ENCODE measurements around the gene COX4I2.
"Not testable (repeated sequence)": the region's sequence is repeated elsewhere in the genome, so short reads cannot be mapped to it uniquely, and the experiment has no call there.

Gene COX4I2

DNA sequence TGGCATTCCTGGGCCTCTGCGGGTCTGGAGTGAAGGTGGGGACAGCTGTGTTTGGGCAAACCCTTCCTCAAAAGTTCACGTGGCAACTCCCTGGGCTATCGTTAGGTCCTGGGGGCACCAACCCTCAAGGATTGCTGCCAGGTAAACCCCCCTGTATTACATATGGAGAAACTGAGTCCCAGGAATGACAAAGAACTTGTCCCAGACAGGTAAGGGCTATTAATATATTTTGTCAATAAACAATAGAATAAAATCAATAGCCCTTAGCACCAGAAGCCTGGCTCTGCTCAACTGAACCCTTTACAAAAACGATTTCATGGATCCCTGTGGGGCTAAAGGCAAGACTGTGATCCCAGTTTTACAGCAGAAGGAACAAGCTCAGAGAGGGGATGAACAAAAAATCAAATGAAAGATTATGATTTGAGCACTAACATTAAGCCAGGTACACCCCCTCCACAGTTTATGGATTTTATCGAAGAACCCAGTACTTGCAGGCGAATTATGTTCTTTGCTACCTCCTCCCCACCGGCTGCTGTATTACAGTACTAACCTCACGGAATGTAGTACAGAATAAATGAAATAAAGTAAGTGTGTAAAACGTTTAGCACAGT lies 30.0 kb upstream of the COX4I2 start:
- no peak for DNase-seq (ENCODE audit: low read depth)

DNA sequence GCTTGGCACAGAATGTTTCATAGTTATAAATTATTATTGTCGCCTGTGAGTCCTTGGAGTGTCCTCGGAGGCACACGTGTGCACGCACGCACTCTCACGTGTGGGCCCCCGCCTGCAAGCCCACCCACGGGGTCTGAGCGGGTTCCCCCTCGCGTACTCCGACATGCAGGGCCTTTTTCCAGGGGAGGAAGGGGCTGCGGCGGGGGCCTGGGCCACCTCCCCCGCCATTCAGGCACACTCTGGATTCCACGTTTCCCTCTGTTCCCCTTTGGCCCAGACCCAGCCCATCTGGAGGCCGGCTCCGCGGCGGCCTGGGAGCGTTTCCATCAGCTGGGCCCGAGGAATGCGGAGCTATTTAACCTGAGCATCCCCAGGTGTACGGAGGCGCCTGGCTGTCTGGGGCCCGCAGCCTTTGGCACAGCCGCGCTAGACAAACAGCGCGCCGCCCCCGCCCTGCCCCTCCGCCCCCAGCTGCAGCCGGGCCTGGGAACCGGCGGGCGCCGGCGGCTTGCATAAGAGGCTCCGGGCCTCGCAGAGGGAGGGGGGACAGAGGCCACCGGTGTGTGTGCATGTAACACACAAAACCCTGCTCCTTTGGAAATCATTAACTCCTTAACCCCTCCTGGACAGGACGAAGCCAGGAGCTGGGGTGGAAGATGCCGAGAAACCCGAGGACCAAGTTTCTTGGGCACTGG lies 29.3 kb upstream of the COX4I2 start:
- no peak for DNase-seq (ENCODE audit: low read depth)

- DNase-seq (ENCODE audit: low read depth) = not testable (repeated sequence)
Observed at GRCh38 chr20:31612271-31612640, 25.5 kb upstream of the COX4I2 start.

- no peak for DNase-seq (ENCODE audit: low read depth)
Observed at GRCh38 chr20:31615416-31615815, 22.3 kb upstream of the COX4I2 start.

DNA sequence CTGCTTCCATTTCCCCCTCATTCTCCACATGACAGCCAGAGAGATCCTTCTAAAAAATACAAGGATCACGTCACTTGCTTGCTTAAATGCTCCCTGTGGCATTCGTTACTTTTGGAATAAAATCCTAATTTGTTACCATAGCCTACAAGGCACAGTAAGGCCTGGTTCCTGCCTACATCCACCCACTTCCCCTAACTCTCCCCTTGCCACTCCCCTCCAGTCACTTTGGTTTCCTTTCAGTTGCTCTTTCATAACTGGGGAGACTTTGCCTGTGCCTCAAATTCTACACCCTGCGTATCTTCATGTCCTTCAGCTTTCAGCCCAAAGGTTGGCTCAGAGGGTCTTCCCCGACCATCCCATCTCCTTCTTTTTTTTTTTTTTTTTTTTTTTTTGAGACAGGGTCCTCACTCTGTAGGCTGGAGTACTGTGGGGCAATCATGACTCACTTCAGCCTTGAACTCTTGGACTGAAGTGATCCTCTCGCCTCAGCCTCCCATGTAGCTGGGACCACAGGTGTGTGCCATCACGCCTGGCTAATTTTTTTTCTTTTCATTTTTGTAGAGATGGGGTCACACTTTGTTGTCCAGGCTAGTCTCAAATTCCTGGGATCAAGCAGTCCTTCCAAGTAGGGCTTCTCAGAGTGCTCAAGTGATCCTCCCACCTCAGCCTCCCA lies 20.1 kb upstream of the COX4I2 start:
- DNase-seq (ENCODE audit: low read depth) = no peak

DNA sequence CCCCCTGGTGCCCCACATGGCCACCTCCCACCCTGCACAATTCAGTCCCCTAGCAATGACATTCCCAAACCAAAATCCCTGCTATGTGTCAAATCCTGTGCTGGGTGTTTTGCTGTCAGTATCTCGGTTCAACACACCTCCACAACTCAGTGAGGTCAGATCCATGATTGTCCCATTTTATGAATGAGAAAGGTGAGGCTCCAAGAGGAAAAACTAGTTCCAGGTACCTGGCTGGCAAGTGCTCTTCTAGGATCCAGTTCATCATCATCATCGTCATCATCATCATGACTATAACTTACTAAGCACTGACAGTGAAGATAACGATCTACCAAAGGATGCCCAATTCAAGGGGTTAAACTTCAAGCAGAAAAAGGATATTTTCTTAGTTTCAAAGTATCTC lies 17.5 kb upstream of the COX4I2 start:
- DNase-seq (ENCODE audit: low read depth) = no peak

- DNase-seq (ENCODE audit: low read depth) = not testable (repeated sequence)
Observed at GRCh38 chr20:31623123-31623505, 14.6 kb upstream of the COX4I2 start.

GRCh38 chr20:31626534-31626933 lies 11.2 kb upstream of the COX4I2 start:
- DNase-seq (ENCODE audit: low read depth) = not testable (repeated sequence)

DNA sequence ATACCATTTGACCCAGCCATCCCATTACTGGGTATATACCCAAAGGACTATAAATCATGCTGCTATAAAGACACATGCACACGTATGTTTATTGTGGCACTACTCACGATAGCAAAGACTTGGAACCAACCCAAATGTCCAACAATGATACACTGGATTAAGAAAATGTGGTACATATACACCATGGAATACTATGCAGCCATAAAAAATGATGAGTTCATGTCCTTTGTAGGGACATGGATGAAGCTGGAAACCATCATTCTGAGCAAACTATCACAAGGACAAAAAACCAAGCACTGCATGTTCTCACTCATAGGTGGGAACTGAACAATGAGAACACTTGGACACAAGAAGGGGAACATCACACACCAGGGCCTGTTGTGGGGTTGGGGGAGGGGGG lies 9.7 kb upstream of the COX4I2 start:
- not testable (repeated sequence) for DNase-seq (ENCODE audit: low read depth)

DNA sequence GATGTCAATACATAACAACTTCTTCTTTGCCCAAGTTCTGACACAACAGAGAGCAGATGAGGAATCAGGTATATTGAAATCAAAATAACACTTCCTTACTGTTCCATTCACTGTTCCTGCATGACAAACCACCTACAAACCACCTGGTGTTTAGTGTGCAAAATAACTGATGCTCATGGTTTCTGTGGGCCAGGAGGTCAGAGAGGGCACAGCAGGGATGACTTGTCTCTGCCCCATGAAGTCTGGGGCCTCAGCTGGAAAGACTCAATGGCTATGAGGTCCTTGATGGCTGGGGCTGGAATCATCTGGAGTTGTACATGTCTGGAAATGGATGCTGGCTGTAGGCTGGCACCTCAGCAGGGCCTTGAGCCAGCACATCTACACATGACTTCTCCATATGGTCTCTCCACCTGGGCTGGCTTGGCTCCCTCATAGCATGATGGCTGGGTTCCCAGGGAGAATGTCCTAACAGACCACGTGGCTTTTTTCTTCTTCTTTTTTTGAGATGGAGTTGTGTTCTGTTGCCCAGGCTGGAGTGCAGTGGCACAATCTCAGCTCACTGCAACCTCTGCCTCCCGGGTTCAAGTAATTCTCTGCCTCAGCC lies 7.4 kb upstream of the COX4I2 start:
- no peak for DNase-seq (ENCODE audit: low read depth)

GRCh38 chr20:31632548-31633338 lies 5.0 kb upstream of the COX4I2 start:
- DNase-seq (ENCODE audit: low read depth) = no peak

DNA sequence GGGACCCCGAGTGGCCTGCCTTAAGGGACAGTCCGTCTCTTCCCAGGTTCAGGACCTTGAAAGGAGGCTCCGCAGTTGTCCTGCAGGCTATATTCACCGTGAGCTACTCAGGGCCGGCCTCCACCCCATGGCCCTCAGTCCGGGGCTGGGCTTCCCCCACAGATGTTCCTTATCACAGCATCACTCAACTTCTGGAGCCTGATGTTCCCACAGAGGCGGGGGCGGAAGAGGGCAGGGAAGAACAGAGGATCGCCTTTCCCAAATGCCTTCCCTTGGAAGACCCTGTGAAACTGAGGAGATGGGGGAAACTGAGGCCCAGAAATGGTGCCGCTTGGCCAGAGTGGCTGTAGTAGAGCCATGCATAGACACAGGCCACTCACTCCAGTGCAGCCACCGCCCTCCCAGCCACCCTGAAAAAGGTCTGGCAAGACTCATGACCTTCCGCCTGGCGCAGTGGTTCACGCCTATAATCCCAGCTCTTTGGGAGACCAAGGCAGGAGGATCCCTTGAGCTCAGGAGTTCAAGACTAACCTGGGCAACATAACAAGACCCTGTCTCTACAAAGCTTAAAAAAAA lies 4.3 kb upstream of the COX4I2 start:
- no peak for DNase-seq (ENCODE audit: low read depth)

- no peak for DNase-seq (ENCODE audit: low read depth)
Observed at GRCh38 chr20:31638317-31638716, 605 bp downstream of the COX4I2 start.

DNA sequence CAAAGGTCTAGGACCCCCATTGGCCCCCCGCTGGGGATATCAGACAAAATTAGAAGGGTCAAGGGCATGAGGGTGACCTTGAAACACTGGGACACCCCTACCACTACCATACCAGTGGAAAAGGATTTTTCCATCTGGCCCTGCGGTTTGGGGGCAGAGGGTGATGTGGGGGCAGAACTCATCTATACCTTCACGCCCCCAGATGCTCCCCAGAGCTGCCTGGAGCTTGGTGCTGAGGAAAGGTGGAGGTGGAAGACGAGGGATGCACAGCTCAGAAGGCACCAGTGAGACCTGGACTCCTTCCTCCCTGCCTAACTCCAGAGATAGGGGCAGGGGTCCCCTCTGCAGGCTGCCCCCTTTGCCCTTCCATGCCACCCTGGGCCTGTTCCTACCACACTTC lies 1.1 kb downstream of the COX4I2 start:
- DNase-seq (ENCODE audit: low read depth) = no peak

- DNase-seq (ENCODE audit: low read depth) = no peak
Observed at GRCh38 chr20:31640259-31640658, 2.5 kb downstream of the COX4I2 start.

GRCh38 chr20:31641391-31641790 lies 3.7 kb downstream of the COX4I2 start:
- DNase-seq (ENCODE audit: low read depth) = no peak

DNA sequence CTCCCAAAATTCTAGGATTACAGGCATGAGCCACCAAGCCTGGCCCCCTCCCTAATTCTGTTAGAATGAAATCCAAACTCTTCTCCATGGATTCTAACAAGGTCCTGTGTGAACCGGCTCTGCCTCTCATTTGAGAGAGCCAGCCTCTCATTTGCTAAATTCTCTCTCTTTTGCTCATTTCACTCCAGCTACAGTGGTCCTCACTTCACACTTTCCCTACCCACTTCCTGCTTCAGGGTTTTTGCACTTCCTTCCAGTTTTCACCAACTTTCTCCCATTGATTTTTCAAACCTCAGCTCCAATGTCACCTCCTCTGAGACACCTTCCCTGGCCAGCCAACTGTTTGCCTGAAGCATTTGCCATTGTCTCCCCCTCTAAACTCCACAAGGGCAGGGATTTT lies 5.1 kb downstream of the COX4I2 start:
- no peak for DNase-seq (ENCODE audit: low read depth)

- no peak for DNase-seq (ENCODE audit: low read depth)
Observed at GRCh38 chr20:31643522-31643921, 5.8 kb downstream of the COX4I2 start.

GRCh38 chr20:31644701-31645100 lies 7.0 kb downstream of the COX4I2 start:
- no peak for DNase-seq (ENCODE audit: low read depth)

DNA sequence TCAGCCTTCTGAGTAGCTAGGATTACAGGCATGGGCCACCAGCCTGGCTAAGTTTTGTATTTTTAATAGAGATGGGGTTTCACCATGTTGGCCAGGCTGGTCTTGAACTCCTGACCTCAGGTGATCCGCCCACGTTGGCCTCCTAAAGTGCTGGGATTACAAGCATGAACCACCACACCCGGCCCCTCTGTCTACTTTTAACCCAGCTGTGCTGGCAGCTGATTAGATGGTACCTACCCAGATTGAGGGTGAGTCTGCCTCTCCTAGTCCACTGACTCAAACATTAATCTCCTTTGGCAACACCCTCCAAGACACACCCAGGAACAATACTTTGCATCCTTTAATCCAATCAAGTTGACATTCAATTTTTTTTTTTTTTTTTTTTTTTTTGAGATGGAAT lies 10.4 kb downstream of the COX4I2 start:
- not testable (repeated sequence) for DNase-seq (ENCODE audit: low read depth)

GRCh38 chr20:31652917-31653396 lies 15.2 kb downstream of the COX4I2 start:
- DNase-seq (ENCODE audit: low read depth) = no peak

- no peak for DNase-seq (ENCODE audit: low read depth)
Observed at GRCh38 chr20:31653561-31653960, 15.8 kb downstream of the COX4I2 start.

All from stimulated activated CD8-positive, alpha-beta memory T cell treated with anti-CD3 and anti-CD28 coated beads, Interleukin-12 subunit alpha, Interleukin-12 subunit beta, amount 100 ng/mL, for 1 hour (primary cell).